GM23248 (cell line): ENCODE measurements around the gene SLC5A3. TPM values are rescaled to one million over a fixed set of nuclear protein-coding genes. Genes with fewer than 3 reads are reported as not detected.

Source experiments
- DNase-seq: peaks from one replicate; pipeline ENCODE4 v3.0.0-alpha.2; 2015
- H2AFZ ChIP-seq: fragments of 200-600 bp; sonication (generic); 2 replicates; pipeline ENCODE4 v1.6.1; 2016; ENCODE audit warnings: antibody characterized with exemption
- H3F3A ChIP-seq: fragments of 200-600 bp; sonication (generic); 2 replicates; pipeline ENCODE4 v1.6.1; 2016; ENCODE audit warnings: mild to moderate bottlenecking, antibody characterized with exemption, mixed run types; ENCODE audit not compliant: insufficient read depth
- H3K27ac ChIP-seq: fragments of 200-600 bp; sonication (generic); 2 replicates; pipeline ENCODE4 v1.5.1; 2016; ENCODE audit warnings: mild to moderate bottlenecking
- H3K27me3 ChIP-seq: fragments of 200-600 bp; sonication (generic); replicated peaks from 2 replicates; pipeline ENCODE4 v1.6.1; 2016; ENCODE audit warnings: mild to moderate bottlenecking; ENCODE audit not compliant: insufficient read depth
- H3K36me3 ChIP-seq: fragments of 200-600 bp; sonication (generic); 2 replicates; pipeline ENCODE4 v1.6.1; 2016; ENCODE audit warnings: low read depth, mild to moderate bottlenecking
- H3K4me1 ChIP-seq: fragments of 200-600 bp; sonication (generic); 2 replicates; pipeline ENCODE4 v1.6.1; 2016; ENCODE audit warnings: mild to moderate bottlenecking; ENCODE audit not compliant: insufficient read depth
- H3K4me2 ChIP-seq: fragments of 200-600 bp; sonication (generic); one replicate; pipeline ENCODE4 v1.6.1; 2016; ENCODE audit warnings: mild to moderate bottlenecking; ENCODE audit not compliant: unreplicated experiment
- H3K4me3 ChIP-seq: fragments of 200-600 bp; sonication (generic); 2 replicates; pipeline ENCODE4 v1.5.1; 2016; ENCODE audit warnings: mild to moderate bottlenecking
- H3K79me2 ChIP-seq: fragments of 200-600 bp; sonication (generic); 2 replicates; pipeline ENCODE4 v1.6.1; 2016; ENCODE audit warnings: mild to moderate bottlenecking; ENCODE audit not compliant: insufficient read depth
- H3K9ac ChIP-seq: fragments of 200-600 bp; sonication (generic); 2 replicates; pipeline ENCODE4 v1.6.1; 2016; ENCODE audit warnings: mild to moderate bottlenecking
- H3K9me2 ChIP-seq: fragments of 200-600 bp; sonication (generic); 2 replicates; pipeline ENCODE4 v1.6.1; 2016; ENCODE audit warnings: mixed run types, mild to moderate bottlenecking, moderate library complexity; ENCODE audit not compliant: insufficient read depth
- H3K9me3 ChIP-seq: fragments of 200-600 bp; sonication (generic); one replicate; pipeline ENCODE4 v1.6.1; 2017; ENCODE audit warnings: low read depth
- H4K20me1 ChIP-seq: fragments of 200-600 bp; sonication (generic); 2 replicates; pipeline ENCODE4 v1.6.0; 2016; ENCODE audit not compliant: insufficient read depth
- EZH2 ChIP-seq: fragments of 200-600 bp; sonication (generic); IDR thresholded peaks from 2 replicates; pipeline ENCODE4 v1.6.1; 2018; ENCODE audit warnings: antibody characterized with exemption, mild to moderate bottlenecking; ENCODE audit not compliant: insufficient read depth, poor library complexity, severe bottlenecking
- EZH2phosphoT487 ChIP-seq: fragments of 200-600 bp; sonication (generic); IDR thresholded peaks from 2 replicates; pipeline ENCODE4 v1.6.1; 2018; ENCODE audit warnings: antibody characterized with exemption, moderate library complexity, mild to moderate bottlenecking, low read depth; ENCODE audit not compliant: insufficient read depth
- WGBS, 2 experiments: methylation state at CpG; one replicate each; pipeline ENCODE4 v1.1.6; 2015 to 2017; ENCODE audit warnings: low lambda C conversion rate in 2 of 2, low coverage in 1 of 2; ENCODE audit errors: missing lambda C conversion rate in 2 of 2; 5-methylcytosine and 5-hydroxymethylcytosine counted together
- in situ Hi-C: fragments of 300-500 bp; cut with MboI; formaldehyde crosslinking; loops from 2 replicates; pipeline ENCODE4 v1.15.0; 2020
- polyA plus RNA-seq: library from polyadenylated mRNA; unstranded; fragments of >200 nt; fragmentation: Nextera tagmentation; extraction: Ambion mirVana; gene quantifications from 2 replicates; pipeline ENCODE4 v1.2.1, GENCODE V29; 2016
- total RNA-seq: library from RNA; depleted of rRNA; stranded (reverse); fragments of >200 nt; shearing (Covaris generic); gene quantifications from 2 replicates; pipeline ENCODE4 v1.2.3, GENCODE V29; 2014

The SLC5A3 gene
- total and polyA plus RNA-seq, 2 experiments from 2014 or later, result 3.0 to 10.8 TPM

- DNase-seq, result peak; percentile 91
- H3K9ac ChIP-seq, result peak overlapping the region; percentile 32; the same call in 1 of the 2 replicates
- H3K9me2 ChIP-seq, result no peaks in the 10 kb centered on the region
- no peaks in the 10 kb centered on the region for H3K36me3 ChIP-seq
- no peak for TF ChIP-seq EZH2phosphoT487
- TF ChIP-seq EZH2, result no peak
- peak overlapping the region; percentile 53 for H3K4me2 ChIP-seq
- H4K20me1 ChIP-seq, result no peaks in the 10 kb centered on the region
- H3K4me1 ChIP-seq, result peaks cover 21% of the 10 kb centered on the region
- H3K79me2 ChIP-seq, result no peaks in the 10 kb centered on the region
- in situ Hi-C loops, result no loop called here
- peak overlapping the region; percentile 58 for H3K4me3 ChIP-seq
- no peaks in the 10 kb centered on the region for H3K27me3 ChIP-seq
- WGBS, 2 experiments, result 30 to 32% methylated on average over 13 of the region's 13 CpGs
- H3F3A ChIP-seq, result peaks cover 9% of the 10 kb centered on the region; the same call in 1 of the 2 replicates
- H3K9me3 ChIP-seq, result no peaks in the 10 kb centered on the region
- peak overlapping the region; percentile 69 for H2AFZ ChIP-seq
- no peak overlapping the region for H3K27ac ChIP-seq
These were observed 43.4 kb upstream of the SLC5A3 start for GRCh38 chr21:34029743-34030528.

GRCh38 chr21:34031835-34032370, 41.5 kb upstream of the SLC5A3 start:
- DNase-seq, result no peak
- in situ Hi-C loops, result no loop called here
- no peaks in the 10 kb centered on the region for H3K79me2 ChIP-seq
- H3K4me3 ChIP-seq, result no peak overlapping the region
- H3F3A ChIP-seq, result peaks cover 9% of the 10 kb centered on the region; the same call in 1 of the 2 replicates
- H3K9me2 ChIP-seq, result no peaks in the 10 kb centered on the region
- no peaks in the 10 kb centered on the region for H3K36me3 ChIP-seq
- no peak overlapping the region for H3K9ac ChIP-seq
- 87 to 89% methylated on average over 11 of the region's 11 CpGs for WGBS, 2 experiments
- no peaks in the 10 kb centered on the region for H3K27me3 ChIP-seq
- H2AFZ ChIP-seq, result no peak overlapping the region
- TF ChIP-seq EZH2phosphoT487 (no peak), EZH2 (no peak)
- peaks cover 21% of the 10 kb centered on the region for H3K4me1 ChIP-seq
- no peaks in the 10 kb centered on the region for H3K9me3 ChIP-seq
- no peak overlapping the region for H3K27ac ChIP-seq
- H4K20me1 ChIP-seq, result no peaks in the 10 kb centered on the region
- no peak overlapping the region for H3K4me2 ChIP-seq

GRCh38 chr21:34034369-34035014, 38.9 kb upstream of the SLC5A3 start:
- no peak overlapping the region for H3K4me3 ChIP-seq
- no peak overlapping the region for H2AFZ ChIP-seq
- H3K36me3 ChIP-seq, result no peaks in the 10 kb centered on the region
- DNase-seq, result no peak
- 69 to 76% methylated on average over 8 of the region's 8 CpGs for WGBS, 2 experiments
- no peaks in the 10 kb centered on the region for H3K27me3 ChIP-seq
- no peak overlapping the region for H3K4me2 ChIP-seq
- H3K27ac ChIP-seq, result no peak overlapping the region
- peaks cover 16% of the 10 kb centered on the region for H3K4me1 ChIP-seq
- no peak overlapping the region for H3K9ac ChIP-seq
- H3K9me3 ChIP-seq, result no peaks in the 10 kb centered on the region
- H4K20me1 ChIP-seq, result no peaks in the 10 kb centered on the region
- in situ Hi-C loops, result no loop called here
- no peaks in the 10 kb centered on the region for H3K9me2 ChIP-seq
- no peaks in the 10 kb centered on the region for H3K79me2 ChIP-seq
- TF ChIP-seq EZH2, result no peak
- TF ChIP-seq EZH2phosphoT487, result no peak
- peaks cover 14% of the 10 kb centered on the region for H3F3A ChIP-seq

- Histone ChIP-seq H3K4me1 (peaks cover 11% of the 10 kb centered on the region), H3K27me3 (no peaks in the 10 kb centered on the region), H3K27ac (no peak overlapping the region), H3F3A (peaks cover 14% of the 10 kb centered on the region), H3K9me3 (no peaks in the 10 kb centered on the region), H3K36me3 (no peaks in the 10 kb centered on the region), H3K9me2 (no peaks in the 10 kb centered on the region), H2AFZ (no peak overlapping the region), H3K79me2 (no peaks in the 10 kb centered on the region), H3K9ac (no peak overlapping the region), H3K4me3 (no peak overlapping the region), H3K4me2 (no peak overlapping the region), H4K20me1 (no peaks in the 10 kb centered on the region)
- 81 to 87% methylated on average over 8 of the region's 8 CpGs for WGBS, 2 experiments
- TF ChIP-seq EZH2 (no peak), EZH2phosphoT487 (no peak)
- DNase-seq, result no peak
- in situ Hi-C loops, result no loop called here
These were observed 37.6 kb upstream of the SLC5A3 start for GRCh38 chr21:34035619-34036354.
